ENCODE results near the gene PHF5A.

Gene PHF5A, protein sequence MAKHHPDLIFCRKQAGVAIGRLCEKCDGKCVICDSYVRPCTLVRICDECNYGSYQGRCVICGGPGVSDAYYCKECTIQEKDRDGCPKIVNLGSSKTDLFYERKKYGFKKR

DNA sequence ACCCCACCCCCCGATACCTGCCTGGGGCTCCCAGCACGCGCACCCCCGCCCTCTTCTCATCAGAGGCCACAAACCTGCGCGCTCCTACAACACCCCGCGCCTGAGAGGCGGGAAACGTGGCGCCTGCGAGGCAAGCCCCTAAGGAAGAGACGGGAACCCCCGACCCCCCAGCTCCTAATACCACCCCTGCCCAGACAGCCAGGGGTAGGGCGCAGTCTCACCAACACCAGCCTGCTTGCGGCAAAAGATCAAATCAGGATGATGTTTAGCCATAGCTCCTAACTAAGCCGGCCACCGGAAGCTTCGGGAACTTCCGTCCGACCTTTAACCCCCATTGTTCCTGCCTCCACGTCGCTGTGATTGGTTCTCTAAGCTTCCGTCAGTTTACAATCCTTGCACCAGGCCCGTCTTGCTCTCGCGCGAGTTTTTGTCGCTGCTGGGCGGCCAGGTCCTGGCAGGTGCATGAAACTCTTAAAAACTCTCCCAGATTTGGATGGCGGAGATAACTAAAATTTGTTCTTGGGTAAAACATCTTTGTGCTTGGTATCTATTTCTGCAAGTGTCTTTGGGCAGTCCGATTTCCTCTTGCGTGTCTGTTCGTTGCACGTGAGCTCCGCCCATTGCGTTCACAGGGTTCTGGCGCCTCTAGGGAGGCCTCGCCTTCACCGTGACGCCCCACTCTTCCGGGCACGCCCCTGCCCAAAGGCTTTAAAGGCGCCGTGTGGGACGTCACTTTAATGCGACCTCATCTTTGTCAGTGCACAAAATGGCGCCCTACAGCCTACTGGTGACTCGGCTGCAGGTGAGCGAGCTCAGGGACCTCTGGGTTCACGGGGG is at the start of gene PHF5A, which contains the start of gene ACO2:
TSS of gene PHF5A (minus strand) at position 312 of the 837 bp plus-strand sequence. CDS start at position 273, 39 bp downstream.
TSS of gene ACO2 (plus strand) at position 737 of the 837 bp plus-strand sequence. CDS start at position 767, 30 bp downstream.
- FAIRE-seq, result peak; percentile 92

DNA sequence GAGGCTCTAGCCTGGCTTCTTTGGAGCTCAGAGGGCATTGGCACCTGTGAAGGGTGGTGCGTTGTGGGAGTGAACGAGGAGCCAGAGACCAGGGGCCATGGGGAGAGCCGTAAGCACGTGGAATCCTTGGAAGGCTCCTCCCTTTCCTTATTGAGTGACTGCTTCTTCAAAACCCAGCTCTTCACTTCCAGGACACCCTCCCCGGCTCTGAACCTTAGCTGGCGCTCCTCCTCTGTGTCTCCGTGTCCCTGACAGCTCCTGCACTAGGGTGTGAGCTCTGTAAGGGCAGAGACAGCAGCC is 49.5 kb upstream of the PHF5A start:
- no peak for FAIRE-seq

DNA sequence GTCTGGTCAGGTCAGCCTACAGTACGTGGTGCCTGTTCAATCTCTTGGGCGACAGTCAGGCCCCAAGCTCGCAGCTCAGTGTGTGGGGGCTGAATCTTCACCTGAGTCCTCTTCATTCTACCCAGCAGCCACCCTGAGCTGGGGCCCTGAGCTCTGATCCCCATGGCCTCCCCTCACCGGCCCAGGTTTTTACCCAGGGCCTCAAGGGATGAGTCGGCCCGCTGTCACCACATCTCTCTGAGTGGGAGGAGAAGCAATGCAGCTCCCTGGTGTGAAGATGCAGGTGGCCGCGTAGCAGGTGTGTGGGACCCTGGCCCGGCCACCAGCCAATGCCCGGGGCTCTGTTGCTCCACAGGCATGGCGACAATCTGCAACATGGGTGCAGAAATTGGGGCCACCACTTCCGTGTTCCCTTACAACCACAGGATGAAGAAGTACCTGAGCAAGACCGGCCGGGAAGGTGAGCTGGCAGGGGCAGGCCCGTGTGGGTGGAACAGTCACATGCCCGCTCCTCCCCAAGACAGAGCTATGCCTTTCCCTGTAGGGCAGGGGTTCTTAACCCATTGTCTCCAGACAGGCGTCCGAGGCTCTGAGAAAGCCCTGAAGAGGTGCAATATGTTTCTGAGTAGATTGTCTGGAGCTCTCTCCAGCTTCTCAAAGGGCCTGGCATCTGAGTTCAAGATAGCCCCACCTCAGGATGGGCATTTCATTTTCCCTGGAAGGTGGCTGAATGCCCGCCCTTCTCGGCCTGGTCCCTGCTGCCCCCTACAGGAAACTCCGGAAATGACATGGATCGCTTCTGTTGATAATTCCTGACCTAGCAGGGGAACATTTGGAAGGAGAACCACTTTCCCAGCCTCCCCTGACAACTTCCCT is 48.9 kb upstream of the PHF5A start:
- peak; percentile 60 for FAIRE-seq

DNA sequence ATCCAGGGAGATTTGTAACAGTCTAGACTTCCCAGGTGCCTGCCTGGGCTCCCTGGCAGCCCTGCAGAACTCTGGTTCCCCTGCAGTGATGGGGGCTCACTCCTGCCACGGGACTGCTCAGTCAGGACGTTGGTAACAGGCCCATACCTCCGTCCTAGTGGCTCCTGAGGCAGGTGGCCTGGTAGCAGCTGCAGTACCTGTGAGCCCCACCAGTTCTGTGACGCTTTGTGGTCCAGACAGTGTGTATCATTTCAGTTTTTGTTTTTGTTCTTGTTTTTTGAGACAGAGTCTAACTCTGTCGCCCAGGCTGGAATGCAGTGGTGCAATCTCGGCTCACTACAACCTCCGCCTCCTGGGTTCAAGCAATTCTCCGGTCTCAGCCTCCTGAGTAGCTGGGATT is 48.0 kb upstream of the PHF5A start:
- FAIRE-seq, result no peak

DNA sequence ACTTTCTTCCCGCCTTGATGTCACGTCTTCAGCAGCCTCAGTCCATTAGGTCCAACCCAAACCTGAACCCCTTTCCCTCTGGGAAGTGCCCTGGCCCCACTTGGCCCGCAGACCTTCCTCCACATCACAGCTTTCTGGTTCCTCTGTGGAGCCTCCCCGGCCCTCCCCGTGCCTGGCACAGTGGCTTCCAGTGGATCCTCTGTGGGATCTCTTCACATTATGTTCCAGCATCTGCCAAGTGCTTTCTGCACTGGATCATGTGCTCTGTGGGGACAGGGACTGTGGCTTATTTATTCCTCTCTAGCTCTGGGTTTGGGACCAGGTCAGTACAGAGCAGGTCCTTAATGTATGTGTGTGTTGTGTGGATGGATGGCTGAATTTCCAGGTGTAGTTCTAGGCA is 44.9 kb upstream of the PHF5A start:
- FAIRE-seq, result no peak

DNA sequence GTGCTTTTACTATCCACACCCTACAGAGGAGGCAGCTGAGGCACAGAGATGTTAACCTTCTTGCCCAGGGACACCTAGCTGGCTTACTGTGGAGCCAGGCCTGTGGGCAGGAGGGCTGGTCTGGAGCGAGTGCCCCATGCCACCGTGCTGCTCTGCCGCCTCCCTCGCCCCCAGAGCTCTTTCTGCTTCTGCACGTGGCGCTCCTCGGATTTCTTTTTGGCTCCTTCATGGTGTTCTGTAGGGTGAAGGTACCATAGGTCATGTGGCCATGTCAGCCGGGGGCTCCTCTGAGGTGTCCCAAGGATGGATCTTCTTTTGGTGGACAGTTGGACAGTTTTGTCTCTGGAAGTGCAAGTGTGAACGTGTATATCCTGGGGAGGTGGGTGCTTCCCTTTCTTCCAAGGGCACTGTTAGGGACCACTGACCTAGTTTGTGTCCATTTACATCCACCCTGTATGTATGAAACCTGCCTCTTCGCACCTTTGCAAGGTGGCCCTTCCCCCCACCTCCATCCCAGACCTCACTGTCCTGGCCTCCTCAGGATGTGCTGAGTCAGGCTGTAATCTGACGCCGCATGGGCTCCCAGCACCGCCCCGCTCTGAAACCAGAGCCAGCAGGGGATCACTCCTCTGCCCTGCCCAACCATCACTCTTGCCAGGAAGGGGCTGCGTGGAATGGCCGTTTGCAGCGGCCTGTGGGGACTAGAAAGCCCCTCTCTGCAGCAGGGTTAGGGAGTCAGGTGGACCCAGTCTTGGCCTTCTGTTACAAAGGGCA is 44.1 kb upstream of the PHF5A start:
- no peak for FAIRE-seq

DNA sequence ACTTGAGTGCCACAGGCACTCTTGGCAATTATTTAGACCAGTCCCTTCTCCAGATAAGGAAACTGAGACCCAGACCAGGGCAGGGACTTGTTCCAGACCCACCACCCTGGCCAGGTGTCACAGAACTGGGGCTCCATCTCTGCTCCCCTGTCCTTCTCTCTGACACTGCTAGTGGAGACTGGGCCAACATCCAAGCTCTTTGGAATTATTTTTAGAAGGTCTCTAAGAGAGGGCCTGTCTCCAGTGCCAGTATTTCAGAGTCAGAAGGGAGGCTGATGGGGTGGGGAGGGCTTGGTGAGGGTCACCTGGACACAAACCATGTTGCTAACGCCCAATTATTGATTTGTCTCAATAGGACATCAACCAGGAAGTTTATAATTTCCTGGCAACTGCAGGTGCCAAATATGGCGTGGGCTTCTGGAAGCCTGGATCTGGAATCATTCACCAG is 43.1 kb upstream of the PHF5A start:
- FAIRE-seq, result no peak

DNA sequence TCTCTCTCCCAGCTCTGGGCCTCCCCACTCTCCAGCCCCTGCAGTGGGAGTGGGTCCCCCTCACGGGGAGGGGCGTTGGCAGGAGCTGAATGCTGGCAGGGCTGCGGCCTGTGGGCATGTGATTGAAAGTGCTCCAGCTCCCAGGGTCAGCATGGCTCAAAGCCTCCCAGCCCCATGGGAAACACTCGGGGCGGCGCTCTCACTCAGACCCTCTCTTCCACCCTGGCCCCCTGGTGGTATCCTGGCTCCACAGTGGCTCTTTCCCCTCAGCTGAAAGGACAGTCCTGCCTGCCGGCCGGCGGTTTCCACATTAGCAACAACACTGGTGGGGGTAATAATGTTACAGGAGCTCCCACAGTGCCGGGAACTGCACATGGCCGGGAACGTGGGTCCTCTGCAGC is 40.3 kb upstream of the PHF5A start:
- no peak for FAIRE-seq

DNA sequence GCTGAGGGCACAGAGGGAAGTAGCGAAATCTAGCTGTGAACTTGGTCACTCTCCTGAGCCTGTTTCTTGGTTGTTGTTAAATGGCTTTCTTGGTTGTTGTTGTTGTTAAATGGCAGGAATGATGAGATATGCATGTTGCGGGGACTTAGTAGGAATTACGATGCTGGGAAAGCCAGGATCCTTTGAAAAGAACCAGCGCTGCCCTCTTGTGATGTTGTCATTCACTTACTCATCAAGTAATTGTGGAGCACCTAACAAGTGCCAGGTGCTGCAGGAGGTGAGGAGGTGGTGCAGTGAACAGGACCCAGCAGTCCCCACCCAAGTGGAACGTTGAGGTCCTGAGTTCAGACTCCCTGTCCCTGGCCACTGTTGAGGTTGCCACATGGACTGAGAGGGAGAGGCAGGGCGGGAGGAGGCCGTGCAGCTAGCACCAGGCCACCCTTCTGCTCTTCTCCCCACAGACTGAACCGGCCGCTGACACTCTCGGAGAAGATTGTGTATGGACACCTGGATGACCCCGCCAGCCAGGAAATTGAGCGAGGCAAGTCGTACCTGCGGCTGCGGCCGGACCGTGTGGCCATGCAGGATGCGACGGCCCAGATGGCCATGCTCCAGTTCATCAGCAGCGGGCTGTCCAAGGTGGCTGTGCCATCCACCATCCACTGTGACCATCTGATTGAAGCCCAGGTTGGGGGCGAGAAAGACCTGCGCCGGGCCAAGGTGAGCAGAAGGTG is 39.0 kb upstream of the PHF5A start:
- no peak for FAIRE-seq

DNA sequence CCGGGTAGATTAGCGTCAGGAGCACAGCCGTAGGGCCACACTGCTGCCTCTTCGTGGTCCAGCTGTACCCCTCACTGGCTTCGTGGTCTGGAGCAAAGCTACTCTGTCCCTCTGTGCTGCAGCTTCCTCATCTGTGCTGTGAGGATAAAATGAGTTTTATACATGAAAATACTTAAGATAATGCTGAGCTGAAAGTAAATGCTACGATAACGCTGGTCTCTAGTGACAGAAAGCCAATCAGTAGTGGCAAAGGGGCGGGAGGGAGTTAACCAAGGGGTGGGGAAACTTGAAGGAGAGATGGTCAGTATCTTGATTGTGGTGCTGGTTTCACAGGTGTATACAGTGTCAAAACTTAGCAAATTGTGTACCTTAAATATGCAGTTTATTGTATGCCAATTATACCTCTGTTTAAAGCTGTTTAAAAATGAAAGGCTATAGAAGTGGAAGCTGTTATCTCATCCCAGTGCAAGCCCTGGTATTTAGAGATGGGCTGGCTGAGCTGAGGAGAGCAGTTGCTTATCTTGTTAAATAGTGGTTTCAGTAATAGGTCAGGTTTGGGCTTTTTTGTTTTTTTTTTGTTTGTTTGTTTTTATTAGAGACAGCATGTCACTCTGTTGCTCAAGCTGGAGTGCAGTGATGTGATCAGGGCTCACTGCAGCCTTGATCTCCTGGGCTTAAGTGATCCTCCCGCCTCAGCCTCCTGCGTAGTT is 37.2 kb upstream of the PHF5A start:
- FAIRE-seq, result no peak

DNA sequence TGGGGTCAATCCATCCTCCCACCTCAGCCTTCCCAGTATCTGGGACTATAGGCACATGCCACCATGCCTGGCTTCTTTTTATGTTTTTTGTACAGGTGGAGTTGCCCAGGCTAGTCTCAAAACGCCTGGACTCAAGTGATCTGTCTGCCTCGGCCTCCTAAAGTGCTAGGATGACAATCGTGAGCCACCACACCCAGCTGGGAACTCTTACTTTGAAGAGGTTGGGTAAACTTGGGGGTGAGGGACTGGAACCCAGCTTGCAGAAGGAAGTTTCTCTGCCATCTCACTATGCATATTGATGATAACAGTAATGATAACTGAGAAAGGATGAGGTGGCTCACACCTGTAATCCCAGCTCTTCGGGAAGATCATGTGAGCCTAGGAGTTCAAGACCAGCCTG is 36.3 kb upstream of the PHF5A start:
- FAIRE-seq, result no peak

DNA sequence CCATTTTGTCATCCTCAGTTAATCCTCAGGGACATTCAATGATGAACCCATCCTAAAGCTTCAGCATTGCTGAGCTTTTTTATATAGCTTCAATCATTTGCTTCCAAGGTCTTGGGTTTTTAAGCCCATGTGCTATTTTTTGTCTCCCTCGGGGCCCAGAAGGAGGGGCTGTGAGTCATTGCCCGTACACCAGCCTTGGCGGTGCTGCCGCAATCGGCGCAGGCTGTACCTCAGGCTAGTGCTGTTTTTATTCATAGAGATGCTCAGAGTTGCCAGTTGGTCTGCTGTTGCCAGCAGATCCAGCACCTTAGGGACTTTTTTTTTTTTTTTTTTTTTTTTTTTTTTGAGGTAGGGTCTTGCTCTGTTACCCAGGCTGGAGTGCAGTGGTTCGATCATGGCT is 35.9 kb upstream of the PHF5A start:
- no peak for FAIRE-seq

DNA sequence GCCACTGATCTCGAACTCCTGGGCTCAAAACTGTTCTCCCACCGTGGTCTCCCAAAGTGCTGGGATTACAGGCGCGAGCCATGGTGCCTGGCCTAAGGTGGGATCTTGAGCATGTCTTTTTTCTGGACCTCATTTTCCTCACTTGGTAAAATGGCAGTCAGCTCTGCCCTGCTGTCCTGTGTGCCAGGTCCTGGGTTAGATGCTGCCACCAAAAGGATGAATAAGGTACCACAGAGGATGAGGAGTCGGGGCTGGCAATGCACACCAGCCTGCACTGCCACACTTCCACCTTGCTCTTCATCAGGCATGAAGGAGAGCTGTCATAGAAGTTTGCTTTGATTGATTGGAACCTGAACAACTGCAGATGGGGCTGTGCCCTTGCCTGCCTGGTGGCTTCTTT is 32.7 kb upstream of the PHF5A start:
- FAIRE-seq, result no peak

DNA sequence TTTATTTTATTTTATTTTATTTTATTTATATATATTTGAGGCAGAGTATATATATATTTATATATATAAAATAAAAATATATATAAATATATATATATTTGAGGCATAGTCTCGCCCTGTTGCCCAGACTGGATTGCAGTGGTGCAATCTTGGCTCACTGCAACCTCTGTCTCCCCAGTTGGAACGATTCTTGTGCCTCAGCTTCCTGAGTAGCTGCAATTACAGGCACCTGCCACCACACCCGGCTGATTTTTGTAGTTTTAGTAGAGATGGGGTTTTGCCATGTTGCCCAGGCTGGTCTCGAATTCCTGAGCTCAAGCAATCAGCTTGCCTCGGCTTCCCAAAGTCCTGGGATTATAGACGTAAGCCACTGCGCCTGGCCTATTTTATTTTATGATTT is 31.8 kb upstream of the PHF5A start:
- FAIRE-seq, result no peak

DNA sequence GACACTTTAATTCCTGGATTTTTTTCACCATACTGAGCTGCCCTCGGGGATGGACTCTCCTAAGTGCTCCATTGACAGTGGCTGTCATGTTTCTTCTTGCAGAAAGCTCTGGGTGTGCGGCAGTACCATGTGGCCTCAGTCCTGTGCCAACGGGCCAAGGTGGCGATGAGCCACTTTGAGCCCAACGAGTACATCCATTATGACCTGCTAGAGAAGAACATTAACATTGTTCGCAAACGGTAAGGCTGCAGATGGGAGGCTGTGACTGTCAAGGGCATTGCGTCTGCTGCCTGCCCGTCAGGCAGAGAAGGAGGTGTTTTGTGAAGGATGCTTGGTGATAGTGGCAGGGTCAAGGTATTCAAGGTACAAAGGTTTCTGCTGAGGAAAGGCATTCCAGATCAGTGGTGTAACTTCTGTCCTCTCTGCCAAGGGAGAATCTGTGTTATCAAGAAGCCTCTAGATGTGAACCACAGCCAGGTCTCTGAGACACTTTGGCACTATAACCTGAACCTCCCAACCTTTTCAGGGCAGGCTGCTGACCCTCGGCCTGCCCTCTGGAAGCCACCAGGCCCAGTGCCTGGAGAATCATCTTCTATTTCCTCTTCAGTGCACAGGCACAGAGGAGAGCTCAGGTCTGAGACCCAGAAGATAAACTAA is 31.3 kb upstream of the PHF5A start:
- FAIRE-seq, result no peak

DNA sequence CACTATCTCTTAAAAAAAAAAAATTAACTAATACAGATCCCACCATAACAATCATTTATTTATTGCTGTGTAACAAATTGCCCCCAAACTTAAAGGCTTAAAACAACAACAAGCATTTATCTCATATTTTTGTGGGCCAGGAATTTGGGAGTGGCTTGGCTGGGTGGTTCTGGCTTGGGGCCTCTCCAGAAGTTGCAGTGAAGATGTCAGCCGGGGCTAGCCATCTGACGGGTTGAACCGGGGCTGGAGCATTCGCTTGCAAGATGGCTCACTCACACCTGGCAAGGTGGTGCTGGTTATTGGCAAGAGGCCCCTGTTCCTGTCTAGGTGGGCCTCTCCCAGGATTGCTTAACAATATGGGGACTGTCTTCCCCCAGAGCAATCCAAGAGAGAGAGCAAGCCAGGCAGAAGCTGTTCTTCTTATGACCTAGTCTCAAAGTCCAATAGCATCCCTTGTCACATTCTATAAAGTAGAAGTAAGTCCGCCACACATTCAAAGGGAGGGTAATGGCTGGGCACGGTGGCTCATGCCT is 29.9 kb upstream of the PHF5A start:
- FAIRE-seq, result no peak

DNA sequence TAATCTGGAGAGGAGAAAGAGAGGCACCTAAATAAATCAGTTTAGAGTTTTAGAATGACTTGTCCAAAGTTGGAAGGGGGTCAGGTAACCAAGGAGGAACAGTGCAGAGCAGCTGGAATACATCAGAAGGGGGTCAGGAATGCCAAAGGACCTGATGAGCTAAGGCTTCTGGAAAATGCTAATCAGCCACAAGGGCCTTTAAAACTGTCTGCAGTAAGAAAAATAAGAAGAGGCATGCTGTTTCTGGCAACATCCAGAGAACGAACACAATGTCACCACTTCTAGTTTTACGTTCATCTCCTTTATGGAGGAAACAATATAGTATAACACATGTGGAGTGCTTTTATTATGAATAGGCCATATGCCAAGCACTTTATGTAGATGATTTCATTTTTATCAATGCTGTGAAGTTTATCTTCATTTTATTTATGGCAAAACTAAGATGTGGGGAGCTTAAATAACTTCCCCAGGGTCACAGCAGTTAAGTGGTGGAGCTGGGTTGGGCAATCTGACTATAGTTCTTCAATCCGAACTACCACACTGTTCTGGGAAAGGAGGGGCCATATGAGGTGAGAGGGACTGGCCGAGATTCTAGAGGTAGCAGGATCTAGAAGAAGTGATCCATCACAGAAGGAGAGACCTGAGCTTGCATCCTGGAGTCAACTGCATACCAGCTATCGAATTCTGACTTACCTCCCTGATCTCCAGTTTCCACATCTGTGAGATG is 23.0 kb upstream of the PHF5A start:
- no peak for FAIRE-seq

DNA sequence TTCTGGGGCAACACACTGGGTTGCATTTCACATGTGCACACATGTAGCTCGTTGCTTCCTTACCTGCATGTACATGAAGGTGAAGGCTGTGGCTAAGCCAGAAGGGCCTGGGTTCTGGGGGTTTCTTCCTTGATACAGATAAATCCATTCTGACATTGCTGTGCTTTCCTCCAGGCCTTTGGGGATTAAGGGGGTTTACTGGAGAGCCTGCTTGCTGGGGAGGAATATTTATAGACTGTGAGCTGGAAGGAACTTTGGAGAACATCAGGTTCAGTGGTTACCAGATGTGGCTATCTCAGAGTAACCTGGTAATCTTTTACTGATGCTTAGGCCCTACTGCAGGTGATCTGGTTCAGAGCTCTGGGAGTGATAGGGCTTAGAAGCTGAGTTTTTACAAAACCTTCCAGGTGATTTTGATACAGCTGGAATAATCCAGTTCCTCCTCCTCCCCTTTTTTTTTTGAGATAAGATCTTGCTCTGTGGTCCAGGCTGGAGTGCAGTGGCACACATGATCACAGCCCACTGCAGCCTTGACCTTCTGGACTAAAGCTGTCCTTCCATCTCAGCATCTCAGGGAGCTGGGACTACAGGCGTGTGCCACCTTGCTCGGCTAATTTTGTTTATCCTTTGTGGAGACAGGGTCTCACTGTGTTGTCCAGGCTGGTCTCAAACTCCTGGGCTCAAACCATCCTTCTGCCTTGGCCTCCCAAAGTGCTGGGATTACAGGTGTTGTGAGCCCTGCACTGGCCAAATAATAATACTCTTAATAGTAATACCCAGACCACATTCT is 20.3 kb upstream of the PHF5A start:
- no peak for FAIRE-seq

DNA sequence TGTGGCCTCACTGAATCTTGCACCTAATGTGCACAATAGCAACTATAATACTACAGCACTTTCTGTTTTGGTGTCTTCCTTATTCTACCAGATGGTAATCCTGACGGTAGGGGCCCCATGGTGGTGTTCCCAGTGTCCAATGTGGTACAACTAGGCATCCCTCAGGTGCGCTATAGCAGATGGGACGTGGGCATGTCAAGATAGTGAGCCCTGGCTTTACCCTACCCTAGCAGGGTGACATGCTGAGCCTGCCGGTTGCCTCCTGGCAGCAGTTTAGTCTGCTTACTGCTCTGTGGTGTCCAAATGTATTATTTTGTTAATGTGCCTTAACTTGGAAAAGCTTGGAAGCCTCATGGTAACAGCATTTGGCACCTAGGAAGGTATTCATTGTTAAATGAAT is 19.6 kb upstream of the PHF5A start:
- no peak for FAIRE-seq

Data from G401.6 (cell line).